B cell (primary cell): ENCODE data around the gene UCHL3. TPM values are rescaled to one million over a fixed set of nuclear protein-coding genes. Genes with fewer than 3 reads are reported as not detected.

Experiments used
- ATAC-seq: fragments of 200-7000 bp; cut with Tn5 transposase; one replicate; pipeline ENCODE4 v1.10.0; 2021; ENCODE audit warnings: low read depth, mild to moderate bottlenecking, moderate number of reproducible peaks, moderate library complexity
- CTCF ChIA-PET: fragments of 350-600 bp; sonication (Branson Sonifier 250); formaldehyde crosslinking; loops from one replicate; lab custom pipeline; 2021; ENCODE audit warnings: antibody characterized with exemption, inconsistent platforms; lab: Charles Lee
- POLR2A ChIA-PET: fragments of 350-600 bp; sonication (Branson Sonifier 250); formaldehyde crosslinking; loops from one replicate; lab custom pipeline; 2021; ENCODE audit warnings: antibody characterized with exemption; lab: Charles Lee
- DNase-seq: peaks from one replicate; pipeline ENCODE4 v3.0.0; 2013
- H2AFZ ChIP-seq: 2 replicates; pipeline ENCODE4 v1.6.1; 2012; ENCODE audit warnings: mild to moderate bottlenecking, low read depth, low read length; ENCODE audit not compliant: insufficient read depth, poor library complexity, severe bottlenecking
- H3K27ac ChIP-seq, 2 donors: 1 replicate in 1 of 2; 2 replicates in 1 of 2; pipeline ENCODE4 v1.5.1; 2012 to 2013; ENCODE audit warnings: low read length in 2 of 2, mild to moderate bottlenecking in 2 of 2, moderate library complexity in 1 of 2
- H3K27me3 ChIP-seq, 4 experiments: fragments of 200-600 bp in 1 of 4; sonication (generic) in 1 of 4; replicated peaks in 1 of 4; 1 replicate in 2 of 4; 2 replicates in 2 of 4; pipeline versions ENCODE4 v1.6.1 to v1.7.0; 2013 to 2016; ENCODE audit warnings: low read length in 3 of 4, mild to moderate bottlenecking in 2 of 4, mixed read lengths in 1 of 4, moderate library complexity in 1 of 4; ENCODE audit not compliant: insufficient read depth in 4 of 4, control insufficient read depth in 3 of 4; ENCODE audit errors: control extremely low read depth in 1 of 4
- H3K36me3 ChIP-seq, 2 experiments: replicated peaks in 1 of 2; 1 replicate in 1 of 2; 2 replicates in 1 of 2; pipeline versions ENCODE4 v1.6.1 to v1.7.1; 2013; ENCODE audit warnings: low read length in 1 of 2; ENCODE audit not compliant: insufficient read depth in 2 of 2, control insufficient read depth in 1 of 2; ENCODE audit errors: control extremely low read depth in 1 of 2, extremely low read depth in 1 of 2
- H3K4me1 ChIP-seq, 2 donors: fragments of 200-600 bp in 1 of 2; sonication (generic) in 1 of 2; 1 replicate in 1 of 2; 2 replicates in 1 of 2; pipeline versions ENCODE4 v1.5.1 to v1.6.1; 2013 to 2017; ENCODE audit warnings: low read length in 2 of 2; ENCODE audit not compliant: control insufficient read depth in 2 of 2, insufficient read depth in 2 of 2
- H3K4me2 ChIP-seq: replicated peaks from 2 replicates; pipeline ENCODE3; 2012; ENCODE audit warnings: mild to moderate bottlenecking, low read depth, low read length; ENCODE audit not compliant: poor library complexity, severe bottlenecking
- H3K4me3 ChIP-seq, 5 experiments: fragments of 200-600 bp in 1 of 5; sonication (generic) in 1 of 5; 1 replicate in 3 of 5; 2 replicates in 2 of 5; pipeline versions ENCODE4 v1.5.1 to v1.7.0; 2011 to 2016; ENCODE audit warnings: low read length in 4 of 5, mild to moderate bottlenecking in 4 of 5, low read depth in 2 of 5, control low read depth in 1 of 5, moderate library complexity in 1 of 5; ENCODE audit not compliant: insufficient read depth in 1 of 5; ENCODE audit errors: control extremely low read depth in 1 of 5, extremely low read depth in 1 of 5
- H3K79me2 ChIP-seq: fragments of 200-600 bp; sonication (generic); one replicate; pipeline ENCODE4 v1.6.0; 2016; ENCODE audit warnings: low read length; ENCODE audit not compliant: control insufficient read depth, insufficient read depth
- H3K9ac ChIP-seq: fragments of 200-600 bp; sonication (generic); 2 replicates; pipeline ENCODE4 v1.6.1; 2017; ENCODE audit warnings: mild to moderate bottlenecking, low read length, moderate library complexity
- H3K9me3 ChIP-seq, 3 donors: one replicate each; pipeline versions ENCODE4 v1.6.1 to v1.7.1; 2013; ENCODE audit warnings: low read length in 2 of 3; ENCODE audit not compliant: control insufficient read depth in 2 of 3, insufficient read depth in 1 of 3; ENCODE audit errors: control extremely low read depth in 1 of 3
- H4K20me1 ChIP-seq: 2 replicates; pipeline ENCODE4 v1.6.0; 2012; ENCODE audit warnings: mild to moderate bottlenecking, low read length; ENCODE audit not compliant: insufficient read depth, control insufficient read depth, poor library complexity, severe bottlenecking
- H3K27ac Mint-ChIP-seq: one replicate; pipeline ENCODE4 v1.8.0; 2021; ENCODE audit warnings: mixed read lengths
- H3K27me3 Mint-ChIP-seq: one replicate; pipeline ENCODE4 v1.8.0; 2021; ENCODE audit warnings: mixed read lengths
- H3K4me1 Mint-ChIP-seq: one replicate; pipeline ENCODE4 v1.8.0; 2021; ENCODE audit warnings: mixed read lengths
- H3K4me3 Mint-ChIP-seq: one replicate; pipeline ENCODE4 v1.8.0; 2021; ENCODE audit warnings: mixed read lengths
- H3K9me3 Mint-ChIP-seq: one replicate; pipeline ENCODE4 v1.8.0; 2022; ENCODE audit warnings: mixed read lengths; ENCODE audit not compliant: insufficient read depth
- CTCF ChIP-seq: fragments of 200-600 bp; IDR thresholded peaks from one replicate; pipeline ENCODE4 v1.8.0; 2022; ENCODE audit warnings: antibody characterized with exemption, mild to moderate bottlenecking
- EZH2 ChIP-seq: IDR thresholded peaks from 2 replicates; pipeline ENCODE4 v1.6.1; 2012; ENCODE audit warnings: borderline replicate concordance, low read depth, mild to moderate bottlenecking, moderate library complexity, low read length; ENCODE audit not compliant: insufficient read depth, poor library complexity, severe bottlenecking
- WGBS: methylation state at CpG from one replicate; pipeline ENCODE4 v1.1.5; 2013; ENCODE audit warnings: missing lambda C conversion rate; ENCODE audit not compliant: insufficient coverage; 5-methylcytosine and 5-hydroxymethylcytosine counted together
- intact Hi-C: fragments of 100-400 bp; cut with micrococcal nuclease; formaldehyde crosslinking; loops from one replicate; pipeline ENCODE4 v1.10.0; 2022
- polyA plus RNA-seq: library from polyadenylated mRNA; depleted of rRNA; stranded (reverse); fragments of >200 nt; gene quantifications from 2 replicates; pipeline ENCODE4 v1.2.3, GENCODE V29; 2012
- total RNA-seq, 2 donors: library from RNA; stranded (reverse); fragments of 120-200 nt in 1 of 2; gene quantifications; 1 replicate in 1 of 2; 2 replicates in 1 of 2; pipeline versions ENCODE4 v1.2.3 to v1.2.4, GENCODE V29; 2013 to 2022

UCHL3 gene
- total and polyA plus RNA-seq, 2 donors (not counting 1 experiment from before 2014, with no cell fraction given) = 13.3 to 13.5 TPM

- Mint-ChIP-seq H3K4me3 (no peak overlapping the region), H3K27me3 (no peaks in the 10 kb centered on the region), H3K4me1 (no peaks in the 10 kb centered on the region), H3K27ac (no peak overlapping the region), H3K9me3 (peaks cover 5% of the 10 kb centered on the region)
- no peak for ATAC-seq
- no peak overlapping the region for H3K4me3 ChIP-seq
- POLR2A ChIA-PET = no interaction called here
- H3K79me2 ChIP-seq = no peaks in the 10 kb centered on the region
- no peaks in the 10 kb centered on the region for H3K27me3 ChIP-seq
- H2AFZ ChIP-seq = no peak overlapping the region
- no peak for DNase-seq
- H3K9ac ChIP-seq = no peak overlapping the region
- no peaks in the 10 kb centered on the region for H3K4me1 ChIP-seq
- H3K9me3 ChIP-seq = peaks cover 1 to 3% (median 3%) of the 10 kb centered on the region in 3 donors
- no peak overlapping the region for H3K27ac ChIP-seq
- CTCF ChIA-PET = interaction anchor here (0.5 kb wide), 1 partner anchor 1839 kb away, joined by 3 read pairs; no protein-coding TSS in a partner anchor
- intact Hi-C loops = no loop called here
- H3K4me2 ChIP-seq = no peak overlapping the region
- H3K36me3 ChIP-seq = peaks cover 6 to 14% of the 10 kb centered on the region in 2 experiments
- TF ChIP-seq EZH2 (no peak), CTCF (no peak)
- no peaks in the 10 kb centered on the region for H4K20me1 ChIP-seq
These were observed 35.6 kb downstream of the UCHL3 start for GRCh38 chr13:75585153-75585552.

GRCh38 chr13:75587679-75588078 lies 38.1 kb downstream of the UCHL3 start:
- H3K27me3 Mint-ChIP-seq = no peaks in the 10 kb centered on the region
- H3K4me1 Mint-ChIP-seq = no peaks in the 10 kb centered on the region
- intact Hi-C loops = no loop called here
- Histone ChIP-seq H3K27me3 (no peaks in the 10 kb centered on the region), H3K4me2 (no peak overlapping the region), H3K27ac (no peak overlapping the region), H3K9me3 (peaks cover 1 to 3% (median 3%) of the 10 kb centered on the region in 3 donors), H3K4me1 (no peaks in the 10 kb centered on the region), H3K9ac (no peak overlapping the region), H3K4me3 (no peak overlapping the region), H4K20me1 (no peaks in the 10 kb centered on the region), H2AFZ (no peak overlapping the region), H3K36me3 (peaks cover 9 to 11% of the 10 kb centered on the region in 2 experiments), H3K79me2 (no peaks in the 10 kb centered on the region)
- no peak overlapping the region for H3K27ac Mint-ChIP-seq
- ChIA-PET POLR2A (no interaction called here), CTCF (no interaction called here)
- DNase-seq (no peak), ATAC-seq (no peak)
- no peak overlapping the region for H3K4me3 Mint-ChIP-seq
- WGBS = no CpG with 5 or more reads among the region's 1 CpG
- peaks cover 5% of the 10 kb centered on the region for H3K9me3 Mint-ChIP-seq
- no peak for TF ChIP-seq CTCF
- TF ChIP-seq EZH2 = no peak
